Anterior cingulate cortex (tissue), 58 donors: ENCODE data around the gene TREM2.
A peak's percentile ranks its signal among the peaks of the same experiment; 100 is the strongest.
"Not testable (repeated sequence)": the region's sequence is repeated elsewhere in the genome, so short reads cannot be mapped to it uniquely, and the experiment has no call there.

Experiments used
- DNase-seq, 58 donors: peaks; one replicate each; lab custom pipeline; 2025; lab: John Stamatoyannopoulos, UW

TREM2 gene

GRCh38 chr6:41162687-41163418, at the start of gene TREM2:
TREM2 (minus strand) TSS chr6:41163116; CDS start chr6:41163082, 34 bp downstream.
- peak in 1 of 58 donors; percentile 10 for DNase-seq

GRCh38 chr6:41209547-41210320, 46.8 kb upstream of the TREM2 start:
- no peak for DNase-seq

- no peak for DNase-seq
Observed at GRCh38 chr6:41208439-41209106, 45.7 kb upstream of the TREM2 start.

- DNase-seq, result no peak
Observed at GRCh38 chr6:41204156-41204555, 41.2 kb upstream of the TREM2 start.

GRCh38 chr6:41201764-41202173, 38.9 kb upstream of the TREM2 start:
- no peak for DNase-seq

- DNase-seq, result no peak
Observed at GRCh38 chr6:41200901-41201763, 38.2 kb upstream of the TREM2 start, which contains the start of gene TREML2. TREML2 (minus strand) TSS chr6:41201149; CDS start chr6:41201008, 141 bp downstream.

- DNase-seq, result peak in 1 of 58 donors; percentile 49
Observed at GRCh38 chr6:41200296-41200900, 37.5 kb upstream of the TREM2 start.

- DNase-seq, result no peak
Observed at GRCh38 chr6:41199552-41200246, 36.8 kb upstream of the TREM2 start.

GRCh38 chr6:41197234-41197633, 34.3 kb upstream of the TREM2 start:
- no peak for DNase-seq

GRCh38 chr6:41194386-41194785, 31.5 kb upstream of the TREM2 start:
- DNase-seq, result no peak

GRCh38 chr6:41193884-41194283, 31.0 kb upstream of the TREM2 start:
- DNase-seq, result no peak

GRCh38 chr6:41193171-41193734, 30.3 kb upstream of the TREM2 start:
- no peak for DNase-seq

GRCh38 chr6:41191569-41191968, 28.7 kb upstream of the TREM2 start:
- DNase-seq, result peak in 1 of 58 donors; percentile 3

- no peak for DNase-seq
Observed at GRCh38 chr6:41190791-41191190, 27.9 kb upstream of the TREM2 start.

GRCh38 chr6:41189967-41190366, 27.1 kb upstream of the TREM2 start:
- no peak for DNase-seq

GRCh38 chr6:41189046-41189445, 26.1 kb upstream of the TREM2 start:
- DNase-seq, result not testable (repeated sequence)

- no peak for DNase-seq
Observed at GRCh38 chr6:41187924-41188886, 25.3 kb upstream of the TREM2 start.
